DND-41 (cell line): ENCODE measurements around the gene OR8G5.
"Not testable (repeated sequence)": the region's sequence is repeated elsewhere in the genome, so short reads cannot be mapped to it uniquely, and the experiment has no call there.

ENCODE experiments used
- EZH2 ChIP-seq: IDR thresholded peaks from 3 replicates; pipeline ENCODE4 v1.6.1; 2012; ENCODE audit warnings: borderline replicate concordance, low read depth, mild to moderate bottlenecking, moderate library complexity, low read length, inconsistent platforms; ENCODE audit not compliant: severe bottlenecking
- TF ChIP-seq, protein P1 (sequence below): IDR thresholded peaks from 2 replicates; pipeline ENCODE4 v1.5.1; 2012; ENCODE audit warnings: borderline replicate concordance, low read length, moderate library complexity, mild to moderate bottlenecking; ENCODE audit not compliant: poor library complexity, severe bottlenecking; ENCODE audit errors: extremely low read depth

DNA sequence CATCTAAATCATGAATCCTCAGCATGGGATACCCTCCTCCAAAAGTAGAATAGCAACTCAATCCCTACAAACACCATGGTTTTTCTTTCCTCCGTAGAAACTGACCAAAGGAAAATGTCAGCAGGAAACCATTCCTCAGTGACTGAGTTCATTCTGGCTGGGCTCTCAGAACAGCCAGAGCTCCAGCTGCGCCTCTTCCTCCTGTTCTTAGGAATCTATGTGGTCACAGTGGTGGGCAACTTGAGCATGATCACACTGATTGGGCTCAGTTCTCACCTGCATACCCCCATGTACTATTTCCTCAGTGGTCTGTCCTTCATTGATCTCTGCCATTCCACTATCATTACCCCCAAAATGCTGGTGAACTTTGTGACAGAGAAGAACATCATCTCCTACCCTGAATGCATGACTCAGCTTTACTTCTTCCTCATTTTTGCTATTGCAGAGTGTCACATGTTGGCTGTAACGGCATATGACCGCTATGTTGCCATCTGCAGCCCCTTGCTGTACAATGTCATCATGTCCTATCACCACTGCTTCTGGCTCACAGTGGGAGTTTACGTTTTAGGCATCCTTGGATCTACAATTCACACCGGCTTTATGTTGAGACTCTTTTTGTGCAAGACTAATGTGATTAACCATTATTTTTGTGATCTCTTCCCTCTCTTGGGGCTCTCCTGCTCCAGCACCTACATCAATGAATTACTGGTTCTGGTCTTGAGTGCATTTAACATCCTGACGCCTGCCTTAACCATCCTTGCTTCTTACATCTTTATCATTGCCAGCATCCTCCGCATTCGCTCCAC, 31.4 kb upstream of the OR8G5 start:
- TF ChIP-seq, protein P1, sequence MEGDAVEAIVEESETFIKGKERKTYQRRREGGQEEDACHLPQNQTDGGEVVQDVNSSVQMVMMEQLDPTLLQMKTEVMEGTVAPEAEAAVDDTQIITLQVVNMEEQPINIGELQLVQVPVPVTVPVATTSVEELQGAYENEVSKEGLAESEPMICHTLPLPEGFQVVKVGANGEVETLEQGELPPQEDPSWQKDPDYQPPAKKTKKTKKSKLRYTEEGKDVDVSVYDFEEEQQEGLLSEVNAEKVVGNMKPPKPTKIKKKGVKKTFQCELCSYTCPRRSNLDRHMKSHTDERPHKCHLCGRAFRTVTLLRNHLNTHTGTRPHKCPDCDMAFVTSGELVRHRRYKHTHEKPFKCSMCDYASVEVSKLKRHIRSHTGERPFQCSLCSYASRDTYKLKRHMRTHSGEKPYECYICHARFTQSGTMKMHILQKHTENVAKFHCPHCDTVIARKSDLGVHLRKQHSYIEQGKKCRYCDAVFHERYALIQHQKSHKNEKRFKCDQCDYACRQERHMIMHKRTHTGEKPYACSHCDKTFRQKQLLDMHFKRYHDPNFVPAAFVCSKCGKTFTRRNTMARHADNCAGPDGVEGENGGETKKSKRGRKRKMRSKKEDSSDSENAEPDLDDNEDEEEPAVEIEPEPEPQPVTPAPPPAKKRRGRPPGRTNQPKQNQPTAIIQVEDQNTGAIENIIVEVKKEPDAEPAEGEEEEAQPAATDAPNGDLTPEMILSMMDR: not testable (repeated sequence)
- TF ChIP-seq EZH2: not testable (repeated sequence)
